ENCODE data around the gene NAV1.

NAV1 gene

DNA sequence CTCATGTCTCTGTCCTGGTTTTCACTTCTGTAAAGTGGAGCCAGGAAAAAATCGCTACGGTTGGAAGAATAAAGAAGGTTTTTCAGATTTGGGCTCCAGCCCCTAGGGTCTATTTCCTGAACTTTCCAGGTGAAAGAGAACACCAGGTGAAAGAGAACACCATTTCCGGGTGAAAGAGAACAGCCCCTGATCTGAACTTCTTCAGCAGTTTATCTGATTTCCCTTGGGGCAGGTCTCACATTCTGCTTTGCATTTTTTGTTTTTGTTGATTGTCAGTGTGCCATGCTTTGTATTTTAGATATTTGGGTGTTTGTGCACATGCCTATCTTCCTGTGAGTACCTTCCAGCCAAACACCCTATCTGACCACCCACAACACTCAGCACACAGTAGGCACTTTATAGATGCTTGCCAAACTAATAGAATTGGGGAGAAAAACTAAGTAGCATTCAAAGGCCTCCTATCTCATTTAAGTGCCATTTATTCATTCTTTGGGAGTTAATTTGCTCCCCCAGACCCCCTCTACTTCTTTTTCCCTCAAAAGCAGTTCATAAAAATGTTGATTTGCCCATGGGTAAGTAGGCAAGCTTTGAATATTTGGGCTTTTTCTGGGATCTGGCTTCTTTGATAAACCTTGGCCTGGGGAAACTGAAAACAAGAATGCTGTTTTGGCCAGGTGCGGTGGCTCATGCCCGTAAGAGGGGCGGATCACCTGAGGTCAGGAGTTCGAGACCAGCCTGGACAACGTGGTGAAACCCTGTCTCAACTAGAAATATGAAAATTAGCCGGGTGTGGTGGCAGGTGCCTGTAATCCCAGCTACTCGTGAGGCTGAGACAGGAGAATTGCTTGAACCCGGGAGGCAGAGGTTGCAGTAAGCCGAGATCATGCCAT, 2.2 kb downstream of the NAV1 start:
- ChIA-PET CTCF (interaction anchor here (1.2 to 1.6 kb wide), 2 partner anchors 10 to 28 kb away, joined by 5 to 6 read pairs; no protein-coding TSS in a partner anchor), POLR2A (no interaction called here)
- TF ChIP-seq FOXA1 (IDR thresholded peaks at IDR 0.05) (no peak), CTBP1 (IDR thresholded peaks at IDR 0.05; ENCODE audit: borderline replicate concordance) (no peak), TARDBP (IDR thresholded peaks at IDR 0.05) (no peak), HDGF (IDR thresholded peaks at IDR 0.05; ENCODE audit: borderline replicate concordance) (no peak), L3MBTL2 (conservative IDR thresholded peaks at IDR 0.05) (no peak), BHLHE40 (IDR thresholded peaks at IDR 0.05; ENCODE audit: borderline replicate concordance) (no peak), PKNOX1 (IDR thresholded peaks at IDR 0.05) (no peak), ZNF384 (IDR thresholded peaks at IDR 0.05) (no peak), SUZ12 (IDR thresholded peaks at IDR 0.05) (no peak), ELF4 (IDR thresholded peaks at IDR 0.05) (no peak), FOXM1 (IDR thresholded peaks at IDR 0.05; ENCODE audit: borderline replicate concordance) (no peak)

GRCh38 chr1:201542309-201543035, 3.5 kb downstream of the NAV1 start:
- DNase-seq (ENCODE audit: extremely low spot score), result no peak
- ChIA-PET CTCF (no interaction called here), POLR2A (no interaction called here)
- TF ChIP-seq TARDBP (IDR thresholded peaks at IDR 0.05), result no peak
- TF ChIP-seq NFRKB (IDR thresholded peaks at IDR 0.05), result no peak
- TF ChIP-seq FOXM1 (IDR thresholded peaks at IDR 0.05; ENCODE audit: borderline replicate concordance), result no peak
- TF ChIP-seq ZNF384 (IDR thresholded peaks at IDR 0.05), result no peak
- no peak for TF ChIP-seq SUZ12 (IDR thresholded peaks at IDR 0.05)
- no peak for TF ChIP-seq BHLHE40 (IDR thresholded peaks at IDR 0.05; ENCODE audit: borderline replicate concordance)
- no peak for TF ChIP-seq ELF4 (IDR thresholded peaks at IDR 0.05)
- no peak for TF ChIP-seq FOXA1 (IDR thresholded peaks at IDR 0.05)
- TF ChIP-seq LEF1 (IDR thresholded peaks at IDR 0.05; ENCODE audit: borderline replicate concordance), result no peak
- TF ChIP-seq ARNT (IDR thresholded peaks at IDR 0.05), result no peak

More for the DNA sequence above, 2.2 kb downstream of the NAV1 start:
- no peak for DNase-seq (ENCODE audit: extremely low spot score)

DNA sequence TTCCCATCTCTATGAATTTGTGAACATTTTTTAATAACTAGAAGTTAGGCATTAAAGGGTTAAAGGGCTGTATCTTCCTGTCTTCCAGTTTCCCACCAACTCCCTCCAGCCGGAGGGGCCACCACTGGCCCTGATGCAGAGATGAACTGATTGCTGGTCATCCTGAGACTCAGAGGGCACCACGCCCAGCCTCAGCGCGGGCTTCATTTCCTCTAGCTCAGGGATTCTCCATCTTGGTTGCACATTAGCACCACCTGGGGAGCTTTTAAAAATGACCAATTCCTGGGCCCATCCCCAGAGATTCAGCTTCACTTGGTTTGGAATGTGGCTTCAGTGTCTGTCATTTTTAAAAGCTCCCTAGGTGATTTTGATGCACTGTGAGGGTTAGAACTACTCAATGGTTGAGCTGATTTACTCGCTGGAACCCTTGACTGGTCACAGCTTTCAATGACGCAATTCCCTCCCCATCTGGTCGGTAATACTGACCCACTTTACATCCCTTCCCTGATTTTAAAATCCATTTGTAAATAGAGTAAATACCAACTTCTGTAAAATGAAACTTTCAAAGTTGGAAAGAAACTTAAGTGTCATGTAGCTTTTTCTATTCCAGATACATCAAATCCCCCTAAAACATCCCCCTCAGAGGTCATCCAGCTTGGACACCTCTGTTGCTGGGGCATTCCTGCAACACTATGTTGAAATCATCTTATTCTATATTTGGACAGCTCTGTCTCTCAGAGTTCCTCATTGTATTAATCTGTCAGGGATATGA, 5.1 kb downstream of the NAV1 start:
- TF ChIP-seq HDGF (IDR thresholded peaks at IDR 0.05; ENCODE audit: borderline replicate concordance), result no peak
- no peak for TF ChIP-seq PKNOX1 (IDR thresholded peaks at IDR 0.05)
- TF ChIP-seq ARNT (IDR thresholded peaks at IDR 0.05), result no peak
- TF ChIP-seq TARDBP (IDR thresholded peaks at IDR 0.05), result no peak
- no peak for TF ChIP-seq LEF1 (IDR thresholded peaks at IDR 0.05; ENCODE audit: borderline replicate concordance)
- no peak for TF ChIP-seq L3MBTL2 (conservative IDR thresholded peaks at IDR 0.05)
- no peak for TF ChIP-seq SP1 (IDR thresholded peaks at IDR 0.05)
- TF ChIP-seq FOXK2 (IDR thresholded peaks at IDR 0.05), result no peak
- TF ChIP-seq CTBP1 (IDR thresholded peaks at IDR 0.05; ENCODE audit: borderline replicate concordance), result no peak
- TF ChIP-seq ZNF384 (IDR thresholded peaks at IDR 0.05), result no peak
- TF ChIP-seq ELF4 (IDR thresholded peaks at IDR 0.05), result no peak
- TF ChIP-seq FOXM1 (IDR thresholded peaks at IDR 0.05; ENCODE audit: borderline replicate concordance), result no peak
- TF ChIP-seq SUZ12 (IDR thresholded peaks at IDR 0.05), result no peak
- no peak for TF ChIP-seq FOXA1 (IDR thresholded peaks at IDR 0.05)
- no peak for TF ChIP-seq NFRKB (IDR thresholded peaks at IDR 0.05)
- no peak for TF ChIP-seq BHLHE40 (IDR thresholded peaks at IDR 0.05; ENCODE audit: borderline replicate concordance)
- no peak for DNase-seq (ENCODE audit: extremely low spot score)
- POLR2A ChIA-PET, result no interaction called here
- CTCF ChIA-PET, result interaction anchor here (1.0 kb wide), 1 partner anchor 32 kb away, joined by 3 read pairs; no protein-coding TSS in a partner anchor

DNA sequence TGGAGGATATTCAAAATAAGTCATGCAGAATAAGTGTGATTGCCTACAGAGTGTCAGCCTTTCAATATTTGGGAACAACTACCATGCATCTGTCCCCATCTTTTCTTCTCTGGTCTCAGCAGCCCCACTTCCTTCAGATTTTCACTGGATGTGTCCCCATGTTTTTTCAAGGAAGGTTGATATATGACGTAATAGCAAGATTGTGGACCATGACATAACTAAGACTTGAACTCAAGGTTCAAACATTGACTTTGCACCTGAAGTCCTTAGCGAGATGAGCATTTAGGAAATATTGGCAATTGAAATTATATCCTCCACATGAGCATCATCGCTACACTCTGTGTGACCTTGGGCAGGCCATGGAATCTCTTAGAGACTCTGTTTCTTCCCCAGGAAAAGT, 5.8 kb downstream of the NAV1 start:
- no peak for TF ChIP-seq FOXA1 (IDR thresholded peaks at IDR 0.05)
- no peak for TF ChIP-seq NFRKB (IDR thresholded peaks at IDR 0.05)
- no peak for TF ChIP-seq SP1 (IDR thresholded peaks at IDR 0.05)
- TF ChIP-seq FOXK2 (IDR thresholded peaks at IDR 0.05), result no peak
- TF ChIP-seq PKNOX1 (IDR thresholded peaks at IDR 0.05), result no peak
- TF ChIP-seq ELF4 (IDR thresholded peaks at IDR 0.05), result no peak
- TF ChIP-seq FOXM1 (IDR thresholded peaks at IDR 0.05; ENCODE audit: borderline replicate concordance), result no peak
- TF ChIP-seq BHLHE40 (IDR thresholded peaks at IDR 0.05; ENCODE audit: borderline replicate concordance), result no peak
- no peak for TF ChIP-seq L3MBTL2 (conservative IDR thresholded peaks at IDR 0.05)
- TF ChIP-seq HDGF (IDR thresholded peaks at IDR 0.05; ENCODE audit: borderline replicate concordance), result no peak
- ChIA-PET CTCF (interaction anchor here (1.0 to 1.2 kb wide), 2 partner anchors 15 to 32 kb away, joined by 3 to 5 read pairs; no protein-coding TSS in a partner anchor), POLR2A (no interaction called here)
- no peak for DNase-seq (ENCODE audit: extremely low spot score)
